DLD1 (cell line): ENCODE data around the gene COL5A1.

Source experiments
- in situ Hi-C: cut with HindIII; loops from 2 replicates; pipeline ENCODE4 v1.10.0; 2017; ENCODE audit warnings: low sequenced_read_pairs

Gene COL5A1

GRCh38 chr9:134844821-134845220, 203.2 kb downstream of the COL5A1 start:
- in situ Hi-C loops = no loop called here

- in situ Hi-C loops = no loop called here
Measured at GRCh38 chr9:134846187-134846586, 204.6 kb downstream of the COL5A1 start.

GRCh38 chr9:134846699-134847098, 205.1 kb downstream of the COL5A1 start:
- in situ Hi-C loops = no loop called here

- in situ Hi-C loops = no loop called here
Measured at GRCh38 chr9:134847138-134847537, 205.5 kb downstream of the COL5A1 start.

GRCh38 chr9:134847752-134848432, 206.3 kb downstream of the COL5A1 start:
- in situ Hi-C loops = no loop called here

- in situ Hi-C loops = no loop called here
Measured at GRCh38 chr9:134848504-134848903, 206.9 kb downstream of the COL5A1 start.

- in situ Hi-C loops = loop anchor here (25.0 kb wide), 1 partner anchor 462 kb away; no protein-coding TSS in a partner anchor
Measured at GRCh38 chr9:134850611-134851010, 209.0 kb downstream of the COL5A1 start.

- in situ Hi-C loops = loop anchor here (25.0 kb wide), 1 partner anchor 461 kb away; no protein-coding TSS in a partner anchor
Measured at GRCh38 chr9:134851020-134851419, 209.4 kb downstream of the COL5A1 start.

- in situ Hi-C loops = loop anchor here (25.0 kb wide), 1 partner anchor 459 kb away; no protein-coding TSS in a partner anchor
Measured at GRCh38 chr9:134852906-134853654, 211.5 kb downstream of the COL5A1 start.

GRCh38 chr9:134853893-134854292, 212.3 kb downstream of the COL5A1 start:
- in situ Hi-C loops = loop anchor here (25.0 kb wide), 1 partner anchor 458 kb away; no protein-coding TSS in a partner anchor

- in situ Hi-C loops = loop anchor here (25.0 kb wide), 1 partner anchor 458 kb away; no protein-coding TSS in a partner anchor
Measured at GRCh38 chr9:134854541-134854981, 213.0 kb downstream of the COL5A1 start.

GRCh38 chr9:134855231-134855899, 213.8 kb downstream of the COL5A1 start:
- in situ Hi-C loops = loop anchor here (25.0 kb wide), 1 partner anchor 457 kb away; no protein-coding TSS in a partner anchor

- in situ Hi-C loops = loop anchor here (25.0 kb wide), 1 partner anchor 456 kb away; no protein-coding TSS in a partner anchor
Measured at GRCh38 chr9:134855900-134856377, 214.3 kb downstream of the COL5A1 start.

- in situ Hi-C loops = loop anchor here (25.0 kb wide), 1 partner anchor 455 kb away; no protein-coding TSS in a partner anchor
Measured at GRCh38 chr9:134857451-134857850, 215.8 kb downstream of the COL5A1 start.

GRCh38 chr9:134858051-134858841, 216.6 kb downstream of the COL5A1 start:
- in situ Hi-C loops = loop anchor here (25.0 kb wide), 1 partner anchor 454 kb away; no protein-coding TSS in a partner anchor

GRCh38 chr9:134860510-134860909, 218.9 kb downstream of the COL5A1 start:
- in situ Hi-C loops = loop anchor here (25.0 kb wide), 1 partner anchor 452 kb away; no protein-coding TSS in a partner anchor

GRCh38 chr9:134861595-134862334, 220.2 kb downstream of the COL5A1 start:
- in situ Hi-C loops = loop anchor here (25.0 kb wide), 1 partner anchor 451 kb away; no protein-coding TSS in a partner anchor

GRCh38 chr9:134863306-134863902, 221.8 kb downstream of the COL5A1 start:
- in situ Hi-C loops = loop anchor here (25.0 kb wide), 1 partner anchor 449 kb away; no protein-coding TSS in a partner anchor
